HepG2 (cell line): ENCODE results near the gene PSMC2. TPM values are rescaled to one million over a fixed set of nuclear protein-coding genes. Genes with fewer than 3 reads are reported as not detected.

Experiments used
- ATAC-seq: fragments of 200-7000 bp; cut with Tn5 transposase; 3 replicates; pipeline ENCODE4 v1.9.1; 2020; ENCODE audit warnings: mild to moderate bottlenecking, moderate library complexity
- BruUV-seq: library from RNA; stranded (reverse); fragments of 400-500 nt; replicated peaks from 2 replicates; lab custom pipeline; 2021; lab: Mats Ljungman, UMichigan
- CTCF ChIA-PET: fragments of 300-600 bp; formaldehyde crosslinking; extraction: SDS; loops from one replicate; lab custom pipeline; 2021; ENCODE audit warnings: low total read pairs, inconsistent platforms, low intra/inter-chr PET ratio; lab: Yijun Ruan, JAX
- POLR2A ChIA-PET: fragments of 350-600 bp; sonication (Branson Sonifier 250); formaldehyde crosslinking; loops from one replicate; lab custom pipeline; 2020; ENCODE audit warnings: antibody characterized with exemption, inconsistent platforms; lab: Yijun Ruan, JAX
- DNase-seq: peaks from one replicate; pipeline ENCODE4 v3.0.0-alpha.2; 2015; ENCODE audit warnings: low spot score
- FAIRE-seq: peaks from 3 replicates; lab custom pipeline; 2011; peaks lifted over from hg19 to GRCh38; lab: Jason Lieb, UNC
- H2AFZ ChIP-seq: one replicate; pipeline ENCODE4 v1.6.1; 2011; ENCODE audit warnings: low read length, inconsistent platforms
- H3K27ac ChIP-seq: fragments of 300-600 bp; 3 replicates; pipeline ENCODE4 v1.8.0; 2011; ENCODE audit warnings: mixed run types, mild to moderate bottlenecking, mixed read lengths, low read length, inconsistent platforms; ENCODE audit not compliant: insufficient read depth; ENCODE audit errors: extremely low read length
- H3K27me3 ChIP-seq, 2 experiments: fragments of 200-600 bp in 1 of 2; 2 replicates in 1 of 2; 3 replicates in 1 of 2; pipeline versions ENCODE4 v1.6.0 to v1.8.0; 2011; ENCODE audit warnings: low read length in 2 of 2, mild to moderate bottlenecking in 2 of 2, moderate library complexity in 2 of 2, inconsistent platforms in 1 of 2; ENCODE audit not compliant: insufficient read depth in 2 of 2, control insufficient read depth in 1 of 2
- H3K36me3 ChIP-seq, 2 experiments: fragments of 200-600 bp in 1 of 2; replicated peaks in 1 of 2; 2 replicates in 1 of 2; 3 replicates in 1 of 2; pipeline versions ENCODE4 v1.5.1 to v1.8.0; 2011; ENCODE audit warnings: low read length in 2 of 2, inconsistent platforms in 1 of 2; ENCODE audit not compliant: insufficient read depth in 2 of 2, control insufficient read depth in 1 of 2
- H3K4me1 ChIP-seq: 2 replicates; pipeline ENCODE4 v1.5.1; 2012; ENCODE audit warnings: low read length, inconsistent platforms; ENCODE audit not compliant: insufficient read depth
- H3K4me2 ChIP-seq: 2 replicates; pipeline ENCODE4 v1.6.0; 2011; ENCODE audit warnings: low read depth, low read length, inconsistent platforms
- H3K4me3 ChIP-seq, 3 experiments: fragments of 200-600 bp in 1 of 3; sonication (generic), shearing (Covaris generic) in 1 of 3; replicated peaks in 1 of 3; 2 replicates each; pipeline ENCODE4 v1.5.1; 2011 to 2016; ENCODE audit warnings: low read length in 3 of 3, inconsistent platforms in 2 of 3, low read depth in 2 of 3, mild to moderate bottlenecking in 2 of 3, control low read depth in 1 of 3, mixed read lengths in 1 of 3; ENCODE audit not compliant: insufficient read depth in 1 of 3
- H3K79me2 ChIP-seq: one replicate; pipeline ENCODE4 v1.6.1; 2011; ENCODE audit warnings: low read length, inconsistent platforms; ENCODE audit not compliant: insufficient read depth
- H3K9ac ChIP-seq: 2 replicates; pipeline ENCODE4 v1.6.0; 2011; ENCODE audit warnings: mild to moderate bottlenecking, low read depth, low read length, inconsistent platforms; ENCODE audit not compliant: insufficient read depth
- H3K9me3 ChIP-seq: 2 replicates; pipeline ENCODE4 v1.5.1; 2012; ENCODE audit warnings: mild to moderate bottlenecking, low read length
- H4K20me1 ChIP-seq: 2 replicates; pipeline ENCODE4 v1.6.0; 2011; ENCODE audit warnings: inconsistent platforms, mild to moderate bottlenecking, low read length, moderate library complexity; ENCODE audit not compliant: insufficient read depth
- LRRFIP1 ChIP-seq: sonication (generic); formaldehyde crosslinking; conservative IDR thresholded peaks from 2 replicates; pipeline ENCODE4 v1.4.0; 2020; ENCODE audit warnings: missing genetic modification reagents
- NRL ChIP-seq: sonication (generic); formaldehyde crosslinking; IDR thresholded peaks from 2 replicates; pipeline ENCODE4 v1.5.0; 2020; ENCODE audit warnings: missing genetic modification reagents, mild to moderate bottlenecking, moderate library complexity, borderline replicate concordance
- PHF8 ChIP-seq: sonication (generic); formaldehyde crosslinking; IDR thresholded peaks from 2 replicates; pipeline ENCODE4 v1.5.0; 2020; ENCODE audit warnings: missing genetic modification reagents
- ZBTB2 ChIP-seq: sonication (generic); formaldehyde crosslinking; IDR thresholded peaks from 2 replicates; pipeline ENCODE4 v1.8.0; 2022; ENCODE audit warnings: low read depth, missing genetic modification reagents
- ZFP41 ChIP-seq: sonication (generic); formaldehyde crosslinking; IDR thresholded peaks from 2 replicates; pipeline ENCODE4 v1.4.0; 2020; ENCODE audit warnings: mild to moderate bottlenecking, missing genetic modification reagents, borderline replicate concordance
- ZNF382 ChIP-seq: sonication (generic); formaldehyde crosslinking; IDR thresholded peaks from 2 replicates; pipeline ENCODE4 v1.5.0; 2020; ENCODE audit warnings: missing genetic modification reagents, mild to moderate bottlenecking, borderline replicate concordance
- ZNF737 ChIP-seq: sonication (generic); formaldehyde crosslinking; IDR thresholded peaks from 2 replicates; pipeline ENCODE4 v1.5.0; 2020; ENCODE audit warnings: missing genetic modification reagents, mild to moderate bottlenecking, borderline replicate concordance
- WGBS: methylation state at CpG from one replicate; pipeline ENCODE4 v1.1.6; 2017; ENCODE audit warnings: low lambda C conversion rate; 5-methylcytosine and 5-hydroxymethylcytosine counted together
- in situ Hi-C: cut with HindIII; loops from 2 replicates; pipeline ENCODE4 v1.10.0; 2017; ENCODE audit warnings: low pct_unique_long_range_greater_than_20kb; ENCODE audit not compliant: extremely low pct_ligation_motif_present
- intact Hi-C: fragments of 100-400 bp; cut with micrococcal nuclease; formaldehyde crosslinking; loops from one replicate; pipeline ENCODE4 v1.10.0; 2022; ENCODE audit not compliant: unreplicated experiment
- polyA plus RNA-seq, 8 experiments: library from polyadenylated mRNA; depleted of rRNA in 3 of 8; stranded (reverse) in 7 of 8; unstranded in 1 of 8; fragments of >200 nt; fragmentation: Illumina TruSeq in 4 of 8; extraction: Trizol in 4 of 8; gene quantifications; 2 replicates each; pipeline versions ENCODE4 v1.2.1 to v1.2.3, GENCODE V29; 2011 to 2016; ENCODE audit warnings: low read depth in 4 of 8, missing spikeins in 1 of 8, mixed read lengths in 1 of 8; ENCODE audit not compliant: insufficient read depth in 1 of 8
- total RNA-seq, 5 experiments: library from RNA; depleted of rRNA; stranded (reverse); fragments of >200 nt; fragmentation: Illumina TruSeq; extraction: Trizol; gene quantifications; 2 replicates each; pipeline ENCODE4 v1.2.3, GENCODE V29; 2016; ENCODE audit warnings: low read depth in 1 of 5

PSMC2 gene
- total and polyA plus RNA-seq, 2 of the 13 experiments (the other 11 are each of a cell fraction or from before 2014, with no cell fraction given): 89.9 to 181 TPM

DNA sequence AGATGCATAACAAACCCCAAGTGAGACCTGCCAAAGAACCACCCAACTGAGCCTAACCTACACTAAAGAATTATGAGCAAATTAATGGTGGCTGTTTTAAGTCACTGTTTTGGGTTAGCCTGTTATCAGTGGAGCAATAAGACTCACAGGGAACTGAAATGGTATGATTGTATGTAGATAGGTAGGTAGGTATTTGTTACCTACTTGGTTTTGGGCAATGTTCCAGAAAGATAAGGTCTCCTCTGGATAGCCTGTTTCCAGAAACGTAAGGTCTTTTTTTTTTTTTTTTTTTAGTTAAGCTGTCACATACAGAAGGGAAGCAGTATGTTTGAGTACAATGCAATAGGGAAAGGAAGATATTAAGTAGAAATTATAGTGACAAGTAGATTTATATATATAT lies 47.6 kb downstream of the PSMC2 start:
- Histone ChIP-seq H2AFZ (no peak overlapping the region), H3K4me2 (no peak overlapping the region), H3K4me1 (peaks cover 28% of the 10 kb centered on the region), H3K79me2 (no peaks in the 10 kb centered on the region), H3K4me3 (no peak overlapping the region), H3K9me3 (no peaks in the 10 kb centered on the region), H3K9ac (no peak overlapping the region), H3K27me3 (no peaks in the 10 kb centered on the region; a peak in 1 of 5 replicates), H4K20me1 (no peaks in the 10 kb centered on the region), H3K27ac (no peak overlapping the region), H3K36me3 (no peaks in the 10 kb centered on the region)
- intact Hi-C loops: no loop called here
- FAIRE-seq: no peak
- WGBS: 21% methylated on average over 1 of the region's 1 CpG
- POLR2A ChIA-PET: no interaction called here
- no TSS peak for BruUV-seq
- TF ChIP-seq ZNF382 (no peak), LRRFIP1 (CRISPR knock-in tag) (no peak), PHF8 (CRISPR knock-in tag) (no peak)
- in situ Hi-C loops: no loop called here
- no peak for ATAC-seq
- DNase-seq: no peak
- CTCF ChIA-PET: no interaction called here

GRCh38 chr7:103396471-103396870 lies 49.0 kb downstream of the PSMC2 start:
- BruUV-seq: no TSS peak
- ATAC-seq (no peak), DNase-seq (no peak), FAIRE-seq (no peak)
- Histone ChIP-seq H3K36me3 (no peaks in the 10 kb centered on the region), H2AFZ (no peak overlapping the region), H3K9ac (no peak overlapping the region), H3K27ac (no peak overlapping the region), H3K4me2 (no peak overlapping the region), H3K4me1 (peaks cover 16% of the 10 kb centered on the region), H3K4me3 (no peak overlapping the region), H3K79me2 (no peaks in the 10 kb centered on the region), H3K27me3 (no peaks in the 10 kb centered on the region; a peak in 1 of 5 replicates), H3K9me3 (no peaks in the 10 kb centered on the region), H4K20me1 (no peaks in the 10 kb centered on the region)
- in situ Hi-C loops (no loop called here), intact Hi-C loops (no loop called here)
- CTCF ChIA-PET: no interaction called here
- 65% methylated on average over 8 of the region's 8 CpGs for WGBS
- POLR2A ChIA-PET: no interaction called here
- TF ChIP-seq ZFP41 (CRISPR knock-in tag): no peak
- no peak for TF ChIP-seq ZBTB2 (CRISPR knock-in tag)
- no peak for TF ChIP-seq NRL (CRISPR knock-in tag)
- no peak for TF ChIP-seq ZNF737
